GM19395 (cell line): ENCODE measurements around the gene ZNF579.
"Not testable (repeated sequence)": the region's sequence is repeated elsewhere in the genome, so short reads cannot be mapped to it uniquely, and the experiment has no call there.

Experiments used
- ATAC-seq: cut with Tn5 transposase; IDR thresholded peaks from one replicate; pipeline ENCODE4 v1.9.1; 2021; ENCODE audit warnings: mild to moderate bottlenecking, moderate library complexity; ENCODE audit not compliant: unreplicated experiment

ZNF579 gene

DNA sequence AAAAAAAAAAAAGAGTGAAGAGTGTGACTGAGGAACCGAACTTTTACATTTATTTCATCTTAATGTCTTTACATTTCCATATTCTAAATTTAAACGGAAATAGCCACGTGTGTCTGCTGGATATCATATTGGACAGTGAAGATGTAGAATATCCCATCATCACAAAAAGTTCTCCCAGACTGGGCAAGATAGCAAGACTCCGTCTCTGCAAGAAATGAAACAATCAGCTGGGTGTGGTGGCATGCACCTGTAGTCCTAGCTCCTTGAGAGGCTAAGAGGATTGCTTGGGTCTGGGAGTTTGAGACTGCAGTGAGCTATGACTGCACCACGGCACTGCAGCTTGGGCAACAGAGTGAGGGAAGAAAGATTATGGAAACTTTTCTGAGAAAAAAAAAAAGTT lies 3.9 kb downstream of the ZNF579 start:
- ATAC-seq: no peak

DNA sequence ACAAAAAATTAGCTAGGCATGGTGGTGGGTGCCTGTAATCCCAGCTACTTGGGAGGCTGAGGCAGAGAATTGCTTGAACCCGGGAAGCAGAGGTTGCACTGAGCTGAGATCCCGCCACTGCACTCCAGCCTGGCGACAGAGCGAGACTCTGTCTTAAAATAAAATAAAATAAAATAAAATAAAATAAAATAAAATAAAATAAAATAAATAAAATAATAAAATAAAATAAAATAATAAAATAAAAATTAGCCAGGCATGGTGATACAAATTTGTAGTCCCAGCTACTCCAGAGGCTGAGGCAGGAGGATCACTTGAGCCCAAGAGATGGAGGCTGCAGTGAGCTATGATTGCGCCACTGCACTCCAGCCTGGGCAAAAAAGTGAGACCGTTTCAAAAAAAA lies 6.7 kb downstream of the ZNF579 start:
- ATAC-seq: not testable (repeated sequence)

DNA sequence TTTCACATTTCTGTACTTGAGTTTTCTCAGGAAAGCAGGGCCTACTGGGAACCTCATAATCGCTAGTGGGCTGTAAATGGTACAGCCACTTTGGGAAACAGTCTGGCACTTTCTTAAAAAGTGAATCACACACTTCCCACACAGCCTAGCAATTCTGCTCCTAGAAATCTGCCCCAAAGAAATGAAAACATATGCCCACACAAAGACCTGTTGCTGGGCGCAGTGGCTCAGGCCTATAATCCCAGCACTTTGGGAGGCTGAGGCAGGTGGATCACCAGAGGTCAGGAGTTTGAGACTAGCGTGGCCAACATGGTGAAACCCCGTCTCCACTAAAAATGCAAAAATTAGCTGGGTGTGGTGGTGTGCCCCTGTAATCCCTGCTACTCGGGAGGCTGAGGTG lies 11.2 kb downstream of the ZNF579 start:
- ATAC-seq: not testable (repeated sequence)

DNA sequence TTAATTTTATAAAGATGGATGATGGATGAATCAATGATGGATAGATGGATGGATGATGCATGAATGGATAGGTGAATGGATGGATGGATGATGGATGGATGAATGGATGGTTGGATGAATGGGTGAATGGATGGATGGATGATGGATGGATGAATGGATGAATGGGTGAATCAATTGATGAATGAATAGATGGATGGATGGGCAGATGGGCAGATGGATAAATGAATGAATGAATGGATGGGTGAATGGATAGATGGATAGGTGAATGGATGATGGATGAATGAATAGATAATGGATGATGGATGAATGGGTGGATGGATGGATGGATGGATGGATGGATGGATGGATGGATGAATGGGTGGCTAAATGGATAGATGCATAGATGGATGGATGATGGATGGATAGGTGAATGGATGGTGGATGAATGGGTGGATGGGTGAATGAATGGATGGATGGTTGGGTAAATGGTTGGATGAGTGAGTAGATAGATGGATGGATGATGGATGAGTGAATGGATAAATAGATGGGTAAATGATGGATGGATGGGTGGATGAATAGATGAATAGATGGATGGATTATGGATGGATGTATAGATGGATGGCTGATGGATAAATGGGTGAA lies 12.8 kb downstream of the ZNF579 start:
- no peak for ATAC-seq

DNA sequence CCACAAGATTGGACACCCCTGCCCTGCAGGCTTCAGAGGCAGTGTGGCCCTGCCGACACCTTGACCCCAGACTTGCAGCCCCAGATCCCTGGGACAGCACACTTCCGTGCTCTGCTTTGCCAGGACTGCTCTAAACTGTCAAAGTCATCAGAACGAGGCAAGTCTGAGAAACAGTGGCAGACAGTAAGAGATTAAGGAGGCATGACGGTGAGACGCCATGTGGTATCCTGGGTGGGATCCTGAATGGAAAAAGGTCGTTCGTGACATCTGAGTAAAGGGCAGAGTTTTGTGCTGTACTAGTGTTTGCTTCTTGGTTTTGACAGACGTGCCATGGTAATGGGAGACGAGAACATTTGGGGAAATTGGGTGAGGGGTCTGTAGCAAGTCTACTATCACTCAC lies 13.8 kb downstream of the ZNF579 start:
- ATAC-seq: no peak

DNA sequence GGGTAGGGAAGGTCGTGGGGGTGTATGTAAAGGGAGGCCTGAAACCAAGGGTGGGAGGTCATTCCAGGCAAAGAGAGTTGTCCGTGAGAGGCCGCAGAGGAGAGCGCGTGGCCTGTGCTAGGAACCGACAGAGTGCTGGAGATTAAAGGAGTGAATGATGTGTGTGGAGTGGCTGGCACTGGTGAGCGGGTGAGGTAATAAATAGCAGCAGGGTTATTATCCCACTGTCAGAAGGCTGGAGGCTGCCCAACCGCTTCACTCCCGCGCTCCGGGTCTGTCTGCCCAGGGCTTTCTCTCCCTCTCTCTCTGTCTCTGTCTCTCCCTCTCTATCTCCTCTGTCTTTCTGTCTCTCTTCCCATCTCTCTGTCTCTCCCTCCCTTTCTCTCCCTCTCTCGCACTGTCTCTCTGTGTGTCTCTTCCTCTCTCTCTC lies 17.4 kb downstream of the ZNF579 start:
- ATAC-seq: no peak

DNA sequence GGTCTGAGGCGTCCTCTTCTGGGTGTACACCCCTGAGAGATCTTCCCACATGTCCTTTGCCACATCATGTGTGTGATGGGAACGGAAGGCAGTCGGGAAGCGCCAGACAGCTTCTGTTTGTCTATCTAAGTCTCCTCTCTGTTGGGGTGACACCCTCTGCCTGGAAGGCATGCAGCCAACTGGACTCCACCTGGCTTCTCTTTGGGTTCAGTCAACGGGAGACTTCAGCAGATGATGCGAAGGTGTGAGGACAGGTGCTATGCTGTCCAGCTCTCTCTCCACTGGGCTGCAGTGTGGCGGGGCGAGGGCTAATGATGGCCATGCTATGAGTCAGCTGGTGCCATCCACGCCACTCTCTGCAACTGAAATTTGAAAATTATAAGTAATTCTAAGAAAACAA lies 21.0 kb downstream of the ZNF579 start:
- ATAC-seq: no peak

DNA sequence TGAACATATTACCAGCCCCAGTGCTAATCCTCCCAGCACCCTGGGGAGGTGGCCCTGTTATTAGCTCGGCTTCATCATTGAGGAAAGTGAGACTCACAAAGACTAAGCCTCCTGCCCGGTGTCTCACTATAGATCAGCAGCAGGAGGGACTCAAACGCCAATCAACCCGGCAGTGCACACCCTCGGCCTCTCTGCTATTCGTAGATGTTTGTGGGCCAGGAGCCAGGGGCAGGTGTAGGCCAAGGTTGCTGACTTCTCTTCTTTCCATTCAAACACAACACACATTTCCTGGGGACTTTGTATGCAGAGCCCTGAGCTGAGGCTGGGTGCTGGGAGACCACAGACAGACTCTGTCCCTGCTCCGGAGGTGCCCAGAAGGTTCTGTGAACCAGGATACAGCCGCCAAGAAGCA lies 25.9 kb downstream of the ZNF579 start:
- ATAC-seq: no peak

DNA sequence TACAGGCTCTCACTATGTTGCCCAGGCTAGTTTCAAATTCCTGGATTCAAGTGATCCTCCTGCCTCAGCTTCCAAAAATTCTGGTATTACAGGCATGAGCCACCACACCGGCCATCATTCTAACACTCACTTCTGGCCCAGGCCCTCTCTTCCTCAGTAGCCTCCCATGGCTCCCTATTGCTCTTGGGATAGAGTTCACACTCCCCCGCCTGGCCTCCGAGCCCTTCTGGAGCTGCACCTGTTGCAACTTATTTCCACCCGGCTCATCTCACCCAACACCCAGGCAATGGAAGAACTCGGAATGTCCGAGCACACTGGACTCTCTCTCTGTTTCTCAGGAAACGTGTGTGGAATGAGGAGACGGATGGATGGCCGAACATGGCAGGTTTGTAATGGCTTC lies 26.3 kb downstream of the ZNF579 start:
- no peak for ATAC-seq

DNA sequence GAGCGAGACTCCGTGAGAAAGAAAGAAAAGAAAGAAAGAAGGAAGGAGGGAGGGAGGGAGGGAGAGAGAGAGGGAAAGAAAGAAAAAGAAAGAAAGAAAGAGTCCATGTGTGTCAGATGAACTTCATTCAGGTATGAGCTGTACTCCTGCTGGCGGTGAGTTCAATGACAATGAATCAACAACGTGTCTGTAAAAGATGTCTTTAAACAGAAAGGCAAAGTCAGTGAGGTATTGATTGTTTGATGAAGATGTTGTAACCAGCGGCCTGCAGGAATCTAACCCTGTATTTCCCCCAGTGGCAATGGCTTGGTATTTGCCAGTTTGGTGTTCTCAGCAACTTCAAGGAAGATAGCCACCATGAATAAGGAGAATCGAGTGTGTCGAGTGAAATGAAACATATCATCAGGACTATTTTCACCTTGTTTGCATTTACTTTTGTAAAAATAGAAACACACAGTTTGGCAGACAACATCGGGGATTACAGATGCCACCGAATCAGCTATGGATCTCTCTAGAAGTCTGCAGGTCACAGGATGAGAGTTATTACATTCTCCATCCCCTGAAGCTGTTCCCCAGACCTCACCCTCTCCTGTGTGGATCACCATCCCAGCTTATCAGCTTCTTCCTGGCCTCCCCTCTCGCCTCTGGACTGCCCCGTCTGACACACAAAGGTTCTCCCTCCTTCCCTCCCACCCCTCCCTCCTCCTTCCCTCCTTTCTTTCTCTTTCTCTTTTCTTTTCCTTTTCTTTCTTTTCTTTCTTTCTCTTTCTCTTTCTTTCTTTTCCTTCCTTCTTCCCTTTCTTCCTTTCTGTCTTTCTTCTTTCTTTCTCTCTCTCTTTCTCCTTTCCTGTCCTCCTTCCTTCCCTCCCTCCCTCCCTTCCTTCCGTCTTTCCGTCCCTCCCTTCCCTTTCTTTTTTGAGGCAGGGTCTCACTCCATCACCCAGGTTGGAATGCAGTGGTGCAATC lies 27.1 kb downstream of the ZNF579 start:
- no peak for ATAC-seq

DNA sequence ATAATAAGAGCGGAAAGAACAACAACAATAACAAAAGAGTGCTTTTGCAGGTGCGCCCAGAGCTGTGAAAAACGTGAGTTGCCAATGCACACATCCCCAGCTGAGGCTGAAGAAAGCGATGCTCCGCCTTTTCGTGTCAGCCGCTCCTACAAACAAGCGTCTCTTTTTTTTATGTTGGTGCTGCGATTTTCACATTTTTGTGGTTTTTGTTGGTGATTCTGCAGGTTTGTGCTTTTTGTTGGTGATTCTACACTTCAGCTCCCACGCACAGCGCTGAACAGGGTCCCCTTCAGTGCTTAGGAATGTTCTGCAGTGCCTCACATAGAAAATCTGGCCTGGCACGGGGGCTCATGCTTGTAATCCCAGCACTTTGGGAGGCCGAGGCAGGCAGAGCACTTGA lies 28.0 kb downstream of the ZNF579 start:
- ATAC-seq: no peak

DNA sequence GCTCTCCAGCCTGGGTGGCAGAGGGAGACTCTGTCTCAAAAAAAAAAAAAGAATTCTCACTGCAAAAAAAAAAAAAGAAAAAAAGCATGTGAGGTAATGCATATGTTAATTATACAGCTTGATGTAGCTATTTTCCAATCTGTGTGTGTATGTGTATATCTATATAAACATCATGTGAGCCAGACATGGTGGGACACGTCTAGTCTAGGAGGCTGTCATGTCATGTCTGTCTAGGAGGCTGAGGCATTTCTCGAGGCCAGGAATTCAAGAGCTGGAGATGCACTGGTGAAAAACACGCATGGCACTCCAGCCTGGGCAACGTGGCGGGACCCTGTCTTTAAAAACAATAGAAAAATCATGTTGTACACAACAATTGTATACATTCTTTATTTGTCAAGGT lies 28.4 kb downstream of the ZNF579 start:
- ATAC-seq: no peak

DNA sequence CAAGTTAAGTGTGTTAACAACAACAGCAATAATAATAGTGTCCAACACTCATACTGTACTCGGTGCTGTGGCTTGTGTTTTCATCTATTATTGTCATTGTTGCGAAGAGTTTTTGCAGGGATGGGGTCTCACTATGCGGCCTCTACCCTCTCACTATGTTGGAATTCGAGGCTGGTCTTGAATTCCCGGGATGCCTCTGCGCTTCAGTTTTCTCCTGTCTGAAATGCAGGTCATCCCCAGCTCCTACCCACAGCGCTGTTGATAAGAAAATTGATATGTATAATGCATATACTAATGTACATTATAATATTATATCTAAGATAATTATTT lies 30.4 kb downstream of the ZNF579 start:
- ATAC-seq: no peak

DNA sequence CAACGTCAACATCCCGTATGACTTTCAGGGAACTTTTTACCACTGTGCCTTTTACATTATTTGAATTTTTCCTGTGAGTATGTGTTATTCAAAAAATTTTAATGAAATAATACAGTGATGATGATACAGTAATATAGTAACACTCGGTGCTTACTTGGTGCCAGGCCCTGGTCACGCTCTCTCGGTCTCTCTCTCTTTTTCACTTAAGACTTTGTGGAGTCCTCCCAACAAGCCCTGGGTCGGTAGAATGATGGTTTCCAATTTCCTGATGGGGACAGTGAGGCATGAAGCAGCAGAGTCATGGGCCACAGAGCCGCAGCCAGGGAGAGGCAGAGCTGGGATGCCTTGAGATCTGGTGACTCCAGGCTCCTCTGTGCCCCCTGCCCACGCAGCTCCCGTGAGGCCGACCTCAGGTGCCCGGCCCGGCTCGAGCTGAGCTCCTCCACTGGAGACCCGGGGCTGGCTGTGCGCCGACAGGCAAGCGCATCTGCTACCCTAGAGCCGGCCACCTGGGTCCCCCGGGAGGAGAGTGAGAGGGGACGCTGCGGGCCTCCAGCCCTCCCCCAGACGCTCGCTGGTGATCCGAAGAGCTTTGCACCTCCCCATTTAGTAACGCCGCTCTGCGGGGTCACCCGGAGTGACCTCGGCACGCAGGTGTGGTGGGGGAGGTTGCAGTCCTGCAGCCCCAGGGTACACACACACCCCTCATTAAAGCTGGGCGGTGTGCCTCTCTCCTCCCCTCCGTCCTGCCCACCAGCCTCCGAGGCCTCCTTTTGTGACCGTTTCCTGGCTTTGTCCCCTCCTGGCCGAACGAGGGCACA lies 30.9 kb downstream of the ZNF579 start:
- no peak for ATAC-seq

DNA sequence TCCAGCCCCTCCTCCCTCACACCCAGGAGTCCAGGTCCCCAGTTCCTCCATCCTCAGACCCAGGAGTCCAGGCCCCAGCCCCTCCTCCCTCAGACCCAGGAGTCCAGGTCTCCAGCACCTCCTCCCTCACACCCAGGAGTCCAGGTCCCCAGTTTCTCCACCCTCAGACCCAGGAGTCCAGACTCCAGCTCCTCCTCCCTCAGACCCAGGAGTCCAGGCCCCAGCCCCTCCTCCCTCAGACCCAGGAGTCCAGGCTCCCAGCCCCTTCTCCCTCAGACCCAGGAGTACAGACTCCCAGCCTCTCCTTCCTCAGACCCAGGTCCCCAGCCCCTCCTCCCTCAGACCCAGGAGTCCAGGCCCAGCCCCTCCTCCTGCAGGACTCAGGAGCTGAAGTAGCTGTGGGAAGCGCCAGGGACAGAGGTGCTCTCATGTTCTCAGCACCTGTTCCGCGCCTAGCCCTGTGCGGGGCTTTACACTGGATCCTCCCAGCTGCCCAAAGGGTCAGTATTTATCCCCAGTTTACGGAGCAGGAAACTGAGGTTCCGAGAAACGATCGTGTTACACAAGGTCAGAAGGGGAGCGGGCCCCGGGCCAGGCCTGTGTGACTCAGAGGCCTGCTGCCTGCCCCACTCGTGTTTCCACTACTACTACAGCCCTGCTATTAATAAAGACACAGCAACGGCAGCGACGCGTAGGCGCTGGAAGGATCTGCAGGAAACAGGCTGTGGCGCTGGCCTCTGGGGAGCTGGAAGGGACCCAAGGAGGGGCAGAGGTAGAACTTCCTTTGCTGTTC lies 33.6 kb downstream of the ZNF579 start:
- no peak for ATAC-seq

DNA sequence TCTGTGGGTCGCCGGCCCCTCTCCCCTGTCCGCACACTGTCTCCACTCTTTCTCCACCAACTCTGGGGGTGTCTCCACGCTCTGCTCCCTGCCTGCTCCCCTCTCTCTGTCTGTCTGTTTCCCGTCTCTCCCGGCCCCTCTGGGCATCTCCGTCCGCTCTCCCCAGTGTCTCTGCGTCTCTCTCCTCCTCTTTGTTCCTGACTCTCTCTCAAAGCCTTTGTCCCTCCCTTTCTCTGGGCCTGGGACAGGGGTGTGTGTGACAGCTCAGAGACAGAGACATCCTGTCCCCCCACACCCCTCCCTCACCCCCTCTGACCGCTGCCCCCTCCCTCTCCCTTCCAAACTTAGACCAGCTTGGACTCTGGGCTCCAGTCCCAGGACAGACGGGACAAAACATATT lies 34.6 kb downstream of the ZNF579 start:
- ATAC-seq: no peak

DNA sequence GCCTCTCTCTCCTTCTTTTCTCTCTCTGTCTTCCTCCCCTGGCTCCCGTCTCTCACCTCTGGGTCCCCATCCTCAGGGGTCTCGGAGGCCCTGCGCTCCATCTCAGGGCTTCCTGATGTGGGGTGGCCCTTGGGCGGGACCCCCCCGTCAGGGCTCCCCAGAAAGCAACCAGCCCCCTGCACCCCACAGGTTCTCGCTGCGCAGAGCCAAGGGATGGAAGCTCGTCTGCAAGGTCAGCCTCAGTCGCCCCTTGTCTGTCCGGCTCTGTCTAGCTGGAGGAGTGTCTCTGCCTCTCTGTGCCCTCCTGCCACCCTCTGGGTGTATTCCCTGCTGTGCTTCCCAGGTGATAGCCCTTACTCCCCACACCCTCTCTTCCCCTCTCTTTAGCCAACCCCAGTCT lies 35.2 kb downstream of the ZNF579 start, which contains the start of gene SBK3:
SBK3 (minus strand) TSS at position 101 of the 400 bp plus-strand sequence; CDS start at position 101, 0 bp downstream.
- no peak for ATAC-seq

DNA sequence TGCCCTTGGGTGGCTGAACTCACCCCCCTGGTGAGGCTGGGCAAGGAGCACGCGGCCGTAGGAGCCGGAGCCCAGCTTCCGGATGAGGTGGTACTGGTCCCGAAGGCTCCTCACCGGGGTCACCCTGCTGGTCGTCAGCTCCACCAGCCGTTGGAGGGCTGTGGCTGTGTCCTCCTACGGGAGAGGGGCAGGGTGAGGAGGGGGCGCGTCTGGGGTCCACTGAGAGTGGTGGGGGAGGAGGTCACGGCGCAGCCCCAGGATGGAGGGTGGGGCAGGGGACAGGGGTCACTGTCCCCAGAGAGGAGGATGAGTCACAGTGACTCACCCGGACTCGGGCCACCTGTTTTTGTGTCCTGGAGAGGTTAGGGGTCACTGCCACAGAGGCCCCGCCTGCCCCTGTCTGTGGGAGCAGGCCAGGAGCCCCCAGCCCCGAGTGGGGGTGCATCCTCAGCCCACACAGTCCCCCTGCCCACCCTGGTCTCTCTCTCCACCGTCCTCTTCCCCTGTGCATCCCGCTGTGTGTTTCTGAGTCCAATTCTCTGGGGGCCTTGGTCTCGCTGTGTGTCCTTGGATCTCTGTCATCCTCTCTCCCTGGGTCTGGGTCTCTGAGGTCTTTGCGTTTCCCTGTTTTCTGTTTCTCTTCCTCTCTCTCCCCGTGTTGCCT lies 35.7 kb downstream of the ZNF579 start:
- no peak for ATAC-seq

DNA sequence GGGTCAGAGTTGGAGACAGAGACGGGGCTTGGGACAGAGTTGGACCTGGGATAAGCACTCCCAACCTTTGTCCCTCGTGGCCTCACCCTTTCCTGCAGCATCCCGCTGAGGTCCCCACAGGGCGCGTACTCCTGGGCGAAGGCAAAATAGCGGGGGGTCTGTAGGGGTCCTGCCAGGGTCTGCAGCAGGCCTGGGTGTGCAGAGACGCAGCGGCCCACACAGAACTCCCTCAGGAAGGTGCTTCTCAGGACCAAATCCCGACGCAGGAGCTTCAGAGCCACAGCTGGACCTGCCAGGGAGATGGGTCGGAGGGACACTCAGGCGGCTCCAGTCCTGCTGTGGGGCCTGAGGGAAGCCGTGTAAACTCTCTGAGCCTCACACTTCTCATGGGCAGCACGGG lies 36.6 kb downstream of the ZNF579 start:
- no peak for ATAC-seq

DNA sequence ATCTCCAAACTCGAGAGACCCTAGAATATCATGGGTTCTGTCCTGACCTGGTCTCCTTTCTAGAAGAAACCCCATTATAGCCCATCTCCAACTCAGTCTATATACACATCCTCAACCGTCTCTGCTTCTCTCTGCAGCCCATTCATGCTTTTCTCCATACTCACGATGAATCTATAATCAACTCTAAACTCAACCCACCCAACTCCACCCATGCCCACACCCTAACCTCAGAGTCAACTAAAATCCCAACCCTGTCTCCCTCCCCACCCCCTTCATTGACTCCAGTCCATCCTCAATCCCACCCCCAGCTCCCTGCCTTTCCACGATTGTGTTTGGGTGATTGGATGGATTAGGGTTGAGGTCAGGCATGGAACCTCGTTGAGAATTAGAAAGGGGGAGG lies 37.1 kb downstream of the ZNF579 start:
- ATAC-seq: no peak
